GM21717 (cell line): ENCODE data around the gene HAUS3.

Source experiments
- ATAC-seq: cut with Tn5 transposase; IDR thresholded peaks from one replicate; pipeline ENCODE4 v1.9.1; 2021; ENCODE audit warnings: mild to moderate bottlenecking, moderate library complexity; ENCODE audit not compliant: unreplicated experiment

The HAUS3 gene

GRCh38 chr4:2264481-2265041 is 22.6 kb upstream of the HAUS3 start:
- ATAC-seq: no peak

- ATAC-seq: no peak
These were observed 22.0 kb upstream of the HAUS3 start for GRCh38 chr4:2263926-2264321.

- no peak for ATAC-seq
These were observed 21.0 kb upstream of the HAUS3 start for GRCh38 chr4:2262944-2263250.

- peak; percentile 89 for ATAC-seq
These were observed 20.4 kb upstream of the HAUS3 start for GRCh38 chr4:2262145-2262943.

GRCh38 chr4:2261853-2262144 is 19.9 kb upstream of the HAUS3 start, which contains the start of gene MXD4:
MXD4 (minus strand) TSS chr4:2262109; CDS start chr4:2261980, 129 bp downstream.
- ATAC-seq: peak; percentile 4

GRCh38 chr4:2261110-2261852 is 19.4 kb upstream of the HAUS3 start:
- ATAC-seq: peak; percentile 28

GRCh38 chr4:2260344-2261109 is 18.6 kb upstream of the HAUS3 start:
- ATAC-seq: no peak

DNA sequence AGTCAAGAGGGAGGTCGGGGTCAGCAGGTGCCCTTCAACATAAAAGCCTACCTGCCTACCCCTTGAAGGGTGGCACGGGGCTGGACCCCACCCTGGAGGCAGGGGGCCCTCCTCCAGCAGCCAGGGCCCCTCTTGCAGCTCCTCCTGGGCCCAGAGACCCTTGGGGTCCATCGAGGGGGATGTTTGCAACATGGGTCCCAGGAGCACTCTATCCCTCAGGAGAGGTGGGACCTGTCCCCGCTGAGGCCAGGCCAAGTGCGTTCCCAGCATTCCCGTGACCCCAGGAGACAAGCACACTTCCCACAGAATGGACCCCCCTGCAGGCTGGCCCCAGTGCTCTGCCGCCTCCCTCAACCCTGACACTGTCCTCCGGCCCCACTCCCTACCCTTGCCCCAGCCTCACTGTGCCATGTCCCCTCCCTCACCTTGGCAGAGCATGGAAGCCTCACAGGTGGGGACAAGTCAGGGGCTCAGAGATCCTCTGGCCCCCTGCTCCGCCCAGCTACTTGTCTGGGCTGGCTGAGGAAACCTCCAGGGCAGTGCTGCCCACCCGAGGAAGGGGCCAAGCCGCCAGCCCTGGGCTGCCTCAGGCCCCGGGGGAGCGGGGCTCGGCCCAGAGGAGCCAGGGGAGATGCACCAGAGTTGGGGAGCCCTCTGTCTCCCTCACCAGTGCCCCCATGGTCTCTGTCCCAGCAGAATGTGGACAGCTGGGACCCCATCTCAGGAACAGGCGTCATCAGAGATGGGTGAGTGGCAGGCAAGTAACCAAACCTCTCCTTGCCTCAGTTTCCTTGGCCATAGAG is 17.8 kb upstream of the HAUS3 start:
- no peak for ATAC-seq

DNA sequence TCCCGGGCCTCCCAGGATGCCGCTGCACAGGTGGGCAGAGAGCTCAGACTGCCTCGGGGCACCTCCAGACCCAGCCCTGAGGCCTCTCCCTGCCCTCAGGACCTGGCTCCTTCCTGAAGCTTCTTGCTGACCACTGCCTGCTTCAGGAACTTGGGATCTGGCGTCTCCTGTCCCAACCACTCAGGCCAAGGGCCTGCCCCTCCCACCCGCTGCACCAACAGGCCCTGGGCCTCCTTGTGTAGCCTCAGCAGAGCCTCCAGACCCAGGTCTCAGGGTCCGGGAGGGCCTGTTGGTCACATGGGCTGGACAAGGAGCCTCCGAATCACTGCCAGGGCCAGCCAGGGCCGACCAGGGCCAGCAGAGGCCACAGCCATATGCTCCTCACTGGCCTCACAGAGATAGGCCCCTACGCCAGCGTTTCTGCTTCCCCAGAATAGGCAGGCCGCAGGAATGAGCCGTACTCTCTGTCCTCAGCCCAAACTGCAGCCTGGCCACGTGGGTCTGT is 17.2 kb upstream of the HAUS3 start:
- no peak for ATAC-seq

GRCh38 chr4:2258091-2259035 is 16.4 kb upstream of the HAUS3 start:
- no peak for ATAC-seq

GRCh38 chr4:2257361-2258081 is 15.6 kb upstream of the HAUS3 start:
- ATAC-seq: no peak

DNA sequence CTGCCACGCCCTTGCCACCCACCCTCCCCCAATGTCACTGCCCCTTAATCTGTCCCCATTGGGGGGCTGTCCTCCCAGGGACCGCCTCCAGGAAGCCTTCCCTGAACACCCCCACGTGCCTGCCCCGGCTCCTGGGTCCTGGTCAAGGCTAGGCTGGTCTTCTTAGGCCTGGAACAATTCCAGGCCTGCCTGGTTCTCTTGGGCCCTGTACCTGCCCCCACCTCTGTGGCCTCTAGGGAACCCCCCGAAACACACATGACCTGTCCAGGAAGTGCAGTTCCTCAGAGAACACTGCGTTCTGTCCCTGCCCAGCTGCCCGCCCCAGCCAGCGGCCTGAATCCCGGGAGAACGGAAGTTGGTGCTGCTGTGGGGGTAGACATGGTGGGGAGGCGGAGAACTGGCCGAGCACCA is 14.9 kb upstream of the HAUS3 start:
- ATAC-seq: no peak

DNA sequence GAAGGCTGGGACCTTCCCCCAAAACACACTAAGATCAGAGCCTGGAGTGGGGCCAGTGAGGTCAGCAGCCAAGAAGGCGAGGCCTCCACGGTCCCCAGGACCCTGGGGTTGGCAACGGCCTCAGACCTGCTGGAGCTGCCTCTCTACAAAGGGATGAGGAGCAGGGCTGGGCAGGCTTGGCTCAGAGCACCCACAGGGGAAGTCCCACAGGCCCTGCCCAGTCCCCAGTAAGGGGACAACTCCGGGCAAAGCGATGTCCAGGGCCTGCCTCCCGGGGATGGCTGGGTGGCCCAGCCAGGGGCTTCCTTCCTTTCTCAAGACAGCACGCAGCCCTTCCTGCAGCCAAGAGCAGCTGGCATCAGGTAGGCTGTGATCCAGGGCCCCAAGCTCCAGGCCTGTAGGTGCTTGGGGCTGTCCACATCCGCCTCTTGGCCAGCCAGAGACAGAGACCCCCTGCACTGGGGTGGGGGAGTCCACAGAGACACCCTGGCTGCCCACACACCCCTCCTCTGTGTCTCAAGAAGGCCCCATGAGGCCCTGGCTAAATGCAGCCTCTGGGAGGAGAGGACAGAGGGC is 14.3 kb upstream of the HAUS3 start:
- ATAC-seq: no peak

DNA sequence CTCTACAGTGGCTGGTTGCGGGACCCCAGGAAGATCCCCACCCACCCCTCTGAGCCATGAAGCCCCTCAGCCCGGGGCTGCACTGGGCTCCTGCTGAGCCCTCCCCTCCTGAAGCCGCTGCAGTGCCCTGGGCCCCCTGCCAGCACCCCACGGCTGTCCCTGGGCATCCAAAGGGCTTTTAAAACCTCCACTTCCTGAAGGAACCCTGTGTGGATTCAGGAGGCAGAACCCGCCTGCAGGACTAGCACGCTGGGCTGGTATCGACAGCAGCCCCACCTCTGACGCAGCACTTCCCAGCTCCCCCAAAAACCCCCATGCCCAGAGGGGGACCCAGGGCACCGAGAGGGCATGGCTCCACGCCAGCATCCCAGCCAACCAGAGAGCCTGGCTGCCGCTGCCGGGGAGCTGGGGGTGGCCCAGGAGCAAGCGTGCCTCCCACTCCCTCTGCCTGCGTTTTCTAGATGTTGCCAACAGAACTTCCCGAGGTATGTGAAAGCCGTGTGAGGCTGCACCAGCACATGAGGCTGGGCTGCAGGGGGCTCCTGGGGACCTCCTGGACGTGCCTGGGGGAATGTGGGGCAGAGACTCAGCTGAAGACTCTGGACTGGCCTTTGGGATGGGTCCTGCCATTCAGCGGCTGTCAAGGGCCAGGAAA is 13.7 kb upstream of the HAUS3 start:
- no peak for ATAC-seq

- ATAC-seq: no peak
These were observed 13.0 kb upstream of the HAUS3 start for GRCh38 chr4:2254665-2255500.

DNA sequence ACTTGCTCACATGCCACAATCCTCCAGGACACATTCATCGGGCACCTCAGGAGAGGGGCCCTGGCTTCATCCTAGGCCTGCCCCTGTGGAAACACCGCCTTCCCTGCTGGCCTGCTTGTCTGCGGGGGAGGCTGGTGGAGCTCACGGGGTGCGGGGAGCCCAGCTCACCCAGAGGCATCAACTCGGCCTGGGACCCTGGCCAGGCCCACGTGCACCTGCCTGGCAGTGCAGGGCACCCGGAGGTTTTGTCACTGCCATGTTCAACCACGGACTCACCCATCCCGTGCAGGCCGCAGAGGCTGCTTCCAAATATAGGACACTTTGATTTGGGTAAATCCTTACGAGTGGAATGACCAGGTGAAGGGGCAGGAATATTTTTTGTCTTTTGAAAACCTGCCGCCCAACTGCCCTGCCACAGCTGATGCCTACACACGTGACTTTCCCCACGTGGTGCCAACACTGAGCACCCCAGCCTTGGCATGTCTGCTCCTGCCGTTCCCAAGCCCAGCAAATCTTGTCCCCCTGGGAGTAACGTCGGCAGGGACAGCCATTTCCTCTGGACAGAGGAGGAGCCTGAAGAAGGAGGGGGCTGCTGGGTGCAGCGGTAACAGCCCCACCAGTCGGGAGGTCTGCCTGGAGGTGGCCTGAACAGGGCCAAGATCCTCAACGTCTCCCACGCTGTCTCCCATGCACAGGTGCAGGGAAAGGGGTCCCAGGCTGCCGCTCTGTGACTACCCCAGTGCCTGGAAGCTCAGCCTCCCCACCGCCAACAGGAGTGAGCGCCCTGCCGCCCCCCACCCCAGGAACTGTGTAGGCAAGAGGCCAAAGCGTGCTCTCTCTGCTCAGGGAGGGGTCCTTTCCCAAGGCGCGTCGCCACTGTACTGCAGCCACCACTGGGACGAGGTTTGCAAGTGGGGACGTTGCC is 11.5 kb upstream of the HAUS3 start:
- no peak for ATAC-seq
